ENCODE measurements around the gene NAP1L4.

DNA sequence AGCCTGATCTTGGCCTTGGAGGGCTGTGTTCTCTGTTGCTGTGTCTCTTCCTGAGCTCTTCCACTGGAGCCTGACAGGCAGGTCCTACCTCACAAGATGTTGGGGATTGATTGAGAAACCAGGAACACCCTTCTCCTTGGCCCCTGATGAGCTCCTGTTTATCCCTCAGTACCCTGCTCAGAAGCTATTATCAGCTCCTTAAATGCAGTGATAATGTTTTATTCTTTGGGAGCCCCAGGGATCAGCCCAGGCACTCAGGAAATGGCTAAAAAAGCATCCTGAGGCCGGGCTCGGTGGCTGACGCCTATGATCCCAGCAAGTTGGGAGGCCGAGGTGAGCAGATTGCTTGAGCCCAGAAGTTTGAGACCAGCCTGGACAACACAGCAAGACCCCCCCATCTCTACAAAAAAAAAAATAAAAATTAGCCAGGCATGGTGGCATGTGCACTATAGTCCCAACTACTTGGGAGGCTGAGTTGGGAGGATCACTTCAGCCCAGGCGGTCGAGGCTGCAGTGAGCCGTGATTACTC is 58.0 kb downstream of the NAP1L4 start:
- TF ChIP-seq, protein P1, sequence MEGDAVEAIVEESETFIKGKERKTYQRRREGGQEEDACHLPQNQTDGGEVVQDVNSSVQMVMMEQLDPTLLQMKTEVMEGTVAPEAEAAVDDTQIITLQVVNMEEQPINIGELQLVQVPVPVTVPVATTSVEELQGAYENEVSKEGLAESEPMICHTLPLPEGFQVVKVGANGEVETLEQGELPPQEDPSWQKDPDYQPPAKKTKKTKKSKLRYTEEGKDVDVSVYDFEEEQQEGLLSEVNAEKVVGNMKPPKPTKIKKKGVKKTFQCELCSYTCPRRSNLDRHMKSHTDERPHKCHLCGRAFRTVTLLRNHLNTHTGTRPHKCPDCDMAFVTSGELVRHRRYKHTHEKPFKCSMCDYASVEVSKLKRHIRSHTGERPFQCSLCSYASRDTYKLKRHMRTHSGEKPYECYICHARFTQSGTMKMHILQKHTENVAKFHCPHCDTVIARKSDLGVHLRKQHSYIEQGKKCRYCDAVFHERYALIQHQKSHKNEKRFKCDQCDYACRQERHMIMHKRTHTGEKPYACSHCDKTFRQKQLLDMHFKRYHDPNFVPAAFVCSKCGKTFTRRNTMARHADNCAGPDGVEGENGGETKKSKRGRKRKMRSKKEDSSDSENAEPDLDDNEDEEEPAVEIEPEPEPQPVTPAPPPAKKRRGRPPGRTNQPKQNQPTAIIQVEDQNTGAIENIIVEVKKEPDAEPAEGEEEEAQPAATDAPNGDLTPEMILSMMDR (IDR thresholded peaks at IDR 0.05) = no peak
- TF ChIP-seq ELF4 (CRISPR knock-in tag; IDR thresholded peaks at IDR 0.05; ENCODE audit: low read depth) = no peak
- TF ChIP-seq, protein P2, sequence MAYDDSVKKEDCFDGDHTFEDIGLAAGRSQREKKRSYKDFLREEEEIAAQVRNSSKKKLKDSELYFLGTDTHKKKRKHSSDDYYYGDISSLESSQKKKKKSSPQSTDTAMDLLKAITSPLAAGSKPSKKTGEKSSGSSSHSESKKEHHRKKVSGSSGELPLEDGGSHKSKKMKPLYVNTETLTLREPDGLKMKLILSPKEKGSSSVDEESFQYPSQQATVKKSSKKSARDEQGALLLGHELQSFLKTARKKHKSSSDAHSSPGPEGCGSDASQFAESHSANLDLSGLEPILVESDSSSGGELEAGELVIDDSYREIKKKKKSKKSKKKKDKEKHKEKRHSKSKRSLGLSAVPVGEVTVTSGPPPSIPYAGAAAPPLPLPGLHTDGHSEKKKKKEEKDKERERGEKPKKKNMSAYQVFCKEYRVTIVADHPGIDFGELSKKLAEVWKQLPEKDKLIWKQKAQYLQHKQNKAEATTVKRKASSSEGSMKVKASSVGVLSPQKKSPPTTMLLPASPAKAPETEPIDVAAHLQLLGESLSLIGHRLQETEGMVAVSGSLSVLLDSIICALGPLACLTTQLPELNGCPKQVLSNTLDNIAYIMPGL (CRISPR knock-in tag; IDR thresholded peaks at IDR 0.05) = no peak
- no peak for TF ChIP-seq GABPB1 (CRISPR knock-in tag; IDR thresholded peaks at IDR 0.05)
- TF ChIP-seq TP53 (CRISPR knock-in tag; IDR thresholded peaks at IDR 0.05) = no peak
- TF ChIP-seq, protein P3, sequence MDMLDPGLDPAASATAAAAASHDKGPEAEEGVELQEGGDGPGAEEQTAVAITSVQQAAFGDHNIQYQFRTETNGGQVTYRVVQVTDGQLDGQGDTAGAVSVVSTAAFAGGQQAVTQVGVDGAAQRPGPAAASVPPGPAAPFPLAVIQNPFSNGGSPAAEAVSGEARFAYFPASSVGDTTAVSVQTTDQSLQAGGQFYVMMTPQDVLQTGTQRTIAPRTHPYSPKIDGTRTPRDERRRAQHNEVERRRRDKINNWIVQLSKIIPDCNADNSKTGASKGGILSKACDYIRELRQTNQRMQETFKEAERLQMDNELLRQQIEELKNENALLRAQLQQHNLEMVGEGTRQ (CRISPR knock-in tag; IDR thresholded peaks at IDR 0.05) = no peak
- TF ChIP-seq, protein P4, sequence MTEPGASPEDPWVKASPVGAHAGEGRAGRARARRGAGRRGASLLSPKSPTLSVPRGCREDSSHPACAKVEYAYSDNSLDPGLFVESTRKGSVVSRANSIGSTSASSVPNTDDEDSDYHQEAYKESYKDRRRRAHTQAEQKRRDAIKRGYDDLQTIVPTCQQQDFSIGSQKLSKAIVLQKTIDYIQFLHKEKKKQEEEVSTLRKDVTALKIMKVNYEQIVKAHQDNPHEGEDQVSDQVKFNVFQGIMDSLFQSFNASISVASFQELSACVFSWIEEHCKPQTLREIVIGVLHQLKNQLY (CRISPR knock-in tag; IDR thresholded peaks at IDR 0.05) = no peak
- TF ChIP-seq, protein P5, sequence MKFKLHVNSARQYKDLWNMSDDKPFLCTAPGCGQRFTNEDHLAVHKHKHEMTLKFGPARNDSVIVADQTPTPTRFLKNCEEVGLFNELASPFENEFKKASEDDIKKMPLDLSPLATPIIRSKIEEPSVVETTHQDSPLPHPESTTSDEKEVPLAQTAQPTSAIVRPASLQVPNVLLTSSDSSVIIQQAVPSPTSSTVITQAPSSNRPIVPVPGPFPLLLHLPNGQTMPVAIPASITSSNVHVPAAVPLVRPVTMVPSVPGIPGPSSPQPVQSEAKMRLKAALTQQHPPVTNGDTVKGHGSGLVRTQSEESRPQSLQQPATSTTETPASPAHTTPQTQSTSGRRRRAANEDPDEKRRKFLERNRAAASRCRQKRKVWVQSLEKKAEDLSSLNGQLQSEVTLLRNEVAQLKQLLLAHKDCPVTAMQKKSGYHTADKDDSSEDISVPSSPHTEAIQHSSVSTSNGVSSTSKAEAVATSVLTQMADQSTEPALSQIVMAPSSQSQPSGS (CRISPR knock-in tag; IDR thresholded peaks at IDR 0.05; ENCODE audit: borderline replicate concordance, low read depth) = no peak
- TF ChIP-seq, protein P6, sequence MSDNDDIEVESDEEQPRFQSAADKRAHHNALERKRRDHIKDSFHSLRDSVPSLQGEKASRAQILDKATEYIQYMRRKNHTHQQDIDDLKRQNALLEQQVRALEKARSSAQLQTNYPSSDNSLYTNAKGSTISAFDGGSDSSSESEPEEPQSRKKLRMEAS (CRISPR knock-in tag; IDR thresholded peaks at IDR 0.05) = no peak

All from WTC11 (cell line).